Measurements from ENCODE around the gene ZDHHC13.

ZDHHC13 gene

GRCh38 chr11:19208959-19209546 is 92.1 kb downstream of the ZDHHC13 start:
- no peak for DNase-seq

DNA sequence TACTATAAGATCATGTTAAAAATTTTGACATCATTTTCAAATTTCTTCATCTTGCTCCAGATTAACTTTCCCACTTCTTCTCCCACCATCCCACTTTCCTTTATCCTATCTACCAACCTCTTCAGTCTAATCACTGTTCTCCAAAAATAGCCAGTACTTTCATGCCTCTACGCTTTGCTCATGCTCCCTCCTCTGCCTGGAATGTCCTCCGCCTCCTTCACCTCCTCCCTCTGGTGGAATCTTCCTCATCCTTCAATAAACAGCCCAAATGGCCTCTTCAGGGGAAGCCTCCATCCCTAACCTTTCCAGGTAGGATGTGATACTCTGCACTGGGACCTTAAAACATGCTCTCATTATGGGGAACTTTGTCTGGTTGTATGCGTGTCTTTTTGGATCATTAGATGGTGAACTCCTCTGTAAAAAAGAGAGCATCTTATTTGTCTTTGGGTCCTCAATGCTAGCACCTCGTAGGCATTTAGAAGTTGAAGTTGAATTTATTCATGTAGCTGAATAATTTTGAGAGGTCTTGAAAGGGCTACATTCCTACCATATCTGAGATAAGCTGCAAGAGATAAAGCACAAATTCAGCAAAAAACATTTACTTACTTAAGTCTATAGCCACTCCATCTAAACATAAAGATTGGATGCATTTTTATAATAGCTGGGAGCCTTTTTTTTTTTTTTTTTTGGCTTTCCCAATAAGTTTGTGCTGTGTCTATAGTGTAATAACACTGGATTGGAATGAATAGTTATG is 92.8 kb downstream of the ZDHHC13 start:
- no peak for DNase-seq

GRCh38 chr11:19216021-19216420 is 99.1 kb downstream of the ZDHHC13 start:
- no peak for DNase-seq

GRCh38 chr11:19216709-19217374 is 99.9 kb downstream of the ZDHHC13 start:
- DNase-seq: no peak

- DNase-seq: no peak
Measured at GRCh38 chr11:19218216-19218615, 101.2 kb downstream of the ZDHHC13 start.

GRCh38 chr11:19218786-19219460 is 102.0 kb downstream of the ZDHHC13 start:
- no peak for DNase-seq

DNA sequence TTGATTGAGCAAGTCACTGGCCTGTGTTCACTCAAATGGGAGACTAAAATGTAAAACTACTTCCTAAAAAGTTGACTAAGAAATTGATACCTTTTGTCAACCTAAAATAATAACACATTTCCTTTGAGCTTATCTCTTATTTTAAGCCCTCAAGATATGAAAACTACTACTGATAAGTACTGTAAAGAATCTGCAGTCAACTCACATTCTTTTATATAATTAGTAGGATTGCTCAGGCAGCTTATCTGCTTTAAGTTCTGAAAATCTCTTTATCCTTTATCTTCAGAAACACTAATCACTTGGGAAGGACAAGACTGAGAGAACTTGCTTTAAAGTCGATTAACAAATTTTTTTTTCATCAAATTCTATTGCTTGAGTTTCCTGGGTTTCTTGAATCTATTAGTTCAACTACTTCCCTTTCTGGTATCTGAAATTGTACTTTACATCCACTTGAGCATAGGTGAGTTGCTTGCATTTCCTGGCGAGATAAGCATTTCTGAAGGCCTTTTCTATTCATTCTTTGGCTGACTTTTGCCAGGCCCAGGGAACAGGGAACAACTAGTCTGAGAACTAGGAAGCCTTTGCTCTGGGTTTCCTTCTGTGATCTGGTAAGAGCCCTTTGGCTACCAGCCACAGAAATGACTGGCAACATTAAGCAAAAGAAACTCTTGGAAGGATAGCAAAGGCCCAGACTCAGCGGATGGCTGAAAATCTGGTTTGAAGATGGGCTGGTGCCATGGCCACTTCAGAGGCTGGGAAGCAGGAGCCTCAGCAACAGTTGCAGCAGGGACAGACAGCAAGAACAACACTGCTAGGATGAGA is 104.1 kb downstream of the ZDHHC13 start:
- no peak for DNase-seq

GRCh38 chr11:19225123-19225522 is 108.2 kb downstream of the ZDHHC13 start:
- DNase-seq: no peak

GRCh38 chr11:19225581-19225980 is 108.6 kb downstream of the ZDHHC13 start:
- no peak for DNase-seq

All from activated CD4-positive, alpha-beta T cell treated with anti-CD3 and anti-CD28 coated beads, Interleukin-2, amount 50 U/mL, for 16 hours (primary cell).